T-cell (primary cell): ENCODE measurements around the gene LPCAT2. TPM values are rescaled to one million over a fixed set of nuclear protein-coding genes. Genes with fewer than 3 reads are reported as not detected.
A peak's percentile ranks its signal among the peaks of the same experiment; 100 is the strongest.

Source experiments
- ATAC-seq, 4 experiments: fragments of 200-7000 bp in 3 of 4; fragments of 150-1000 bp in 1 of 4; cut with Tn5 transposase; replicated peaks in 1 of 4; 1 replicate in 3 of 4; 2 replicates in 1 of 4; pipeline ENCODE4 v1.10.0; 2021; ENCODE audit warnings: moderate library complexity in 3 of 4, mild to moderate bottlenecking in 2 of 4, moderate number of reproducible peaks in 1 of 4
- CTCF ChIA-PET, 2 donors: fragments of 300-600 bp; sonication (Branson Sonifier 250); formaldehyde crosslinking; loops; one replicate each; lab custom pipeline; 2022; ENCODE audit warnings: antibody characterized with exemption in 2 of 2; lab: Charles Lee
- POLR2A ChIA-PET, 2 donors: fragments of 300-600 bp; sonication (Branson Sonifier 250); formaldehyde crosslinking; loops; one replicate each; lab custom pipeline; 2022; ENCODE audit warnings: antibody characterized with exemption in 2 of 2; lab: Charles Lee
- DNase-seq, 35 experiments: peaks; one replicate each; pipeline versions ENCODE4 v3.0.0 to v3.0.0-alpha.2; 2013 to 2023
- H3K27ac ChIP-seq: one replicate; pipeline ENCODE4 v1.5.1; 2013; ENCODE audit warnings: low read length
- H3K27me3 ChIP-seq, 2 experiments: replicated peaks in 1 of 2; 1 replicate in 1 of 2; 2 replicates in 1 of 2; pipeline versions ENCODE4 v1.6.1 to v1.7.0; 2013; ENCODE audit warnings: low read length in 1 of 2, mixed read lengths in 1 of 2; ENCODE audit not compliant: control insufficient read depth in 2 of 2, insufficient read depth in 2 of 2; ENCODE audit errors: extremely low read depth in 1 of 2
- H3K36me3 ChIP-seq, 2 donors: 1 replicate in 1 of 2; 2 replicates in 1 of 2; pipeline versions ENCODE4 v1.6.1 to v1.7.0; 2013; ENCODE audit warnings: low read length in 1 of 2; ENCODE audit not compliant: control insufficient read depth in 2 of 2, insufficient read depth in 1 of 2; ENCODE audit errors: extremely low read depth in 1 of 2
- H3K4me1 ChIP-seq, 2 experiments: 1 replicate in 1 of 2; 2 replicates in 1 of 2; pipeline versions ENCODE4 v1.6.1 to v1.7.0; 2013; ENCODE audit warnings: low read length in 2 of 2, mixed read lengths in 1 of 2; ENCODE audit not compliant: insufficient read depth in 2 of 2, control insufficient read depth in 1 of 2; ENCODE audit errors: extremely low read depth in 1 of 2
- H3K4me3 ChIP-seq, 2 donors: 1 replicate in 1 of 2; 2 replicates in 1 of 2; pipeline versions ENCODE4 v1.5.1 to v1.7.0; 2013; ENCODE audit warnings: mild to moderate bottlenecking in 2 of 2, low read length in 1 of 2, moderate library complexity in 1 of 2; ENCODE audit not compliant: control insufficient read depth in 1 of 2; ENCODE audit errors: extremely low read depth in 1 of 2
- H3K9me3 ChIP-seq: 2 replicates; pipeline ENCODE4 v1.7.0; 2013
- H3K27ac Mint-ChIP-seq, 2 donors: one replicate each; pipeline ENCODE4 v1.8.0; 2020 to 2021; ENCODE audit warnings: mild to moderate bottlenecking in 2 of 2, mixed read lengths in 2 of 2
- H3K27me3 Mint-ChIP-seq, 2 donors: one replicate each; pipeline ENCODE4 v1.8.0; 2021 to 2022; ENCODE audit warnings: mixed read lengths in 2 of 2
- H3K36me3 Mint-ChIP-seq: one replicate; pipeline ENCODE4 v1.8.0; 2021; ENCODE audit warnings: mixed read lengths
- H3K4me1 Mint-ChIP-seq, 3 donors: one replicate each; pipeline ENCODE4 v1.8.0; 2020 to 2022; ENCODE audit warnings: mixed read lengths in 3 of 3, mild to moderate bottlenecking in 1 of 3
- H3K4me3 Mint-ChIP-seq, 3 donors: one replicate each; pipeline ENCODE4 v1.8.0; 2020 to 2022; ENCODE audit warnings: mild to moderate bottlenecking in 3 of 3, mixed read lengths in 3 of 3, moderate library complexity in 3 of 3
- H3K9me3 Mint-ChIP-seq, 3 donors: one replicate each; pipeline ENCODE4 v1.8.0; 2020 to 2022; ENCODE audit warnings: mixed read lengths in 3 of 3
- WGBS: methylation state at CpG from one replicate; pipeline ENCODE4 v1.1.5; 2013; ENCODE audit warnings: missing lambda C conversion rate; ENCODE audit not compliant: insufficient coverage; 5-methylcytosine and 5-hydroxymethylcytosine counted together
- total RNA-seq, 35 experiments: library from RNA in 6 of 35; stranded (reverse) in 6 of 35; fragments of 120-200 nt in 1 of 35; gene quantifications; one replicate each; pipeline versions ENCODE4 v1.2.1 to v1.2.4 and lab custom pipeline; 2013 to 2026

LPCAT2 gene
- total RNA-seq, 5 donors from 2014 or later (not counting 1 experiment from before 2014, with no cell fraction given) = 0.25 to 1.1 (median 0.79) TPM

- H3K27ac Mint-ChIP-seq = no peak overlapping the region
- CTCF ChIA-PET = interaction anchor here (1.2 to 2.4 kb wide), 2 partner anchors 9 kb away, joined by 3 to 8 read pairs; no protein-coding TSS in a partner anchor
- Histone ChIP-seq H3K4me1 (no peaks in the 10 kb centered on the region), H3K27me3 (peaks cover 2 to 19% of the 10 kb centered on the region in 2 experiments), H3K27ac (no peak overlapping the region), H3K36me3 (no peaks in the 10 kb centered on the region), H3K9me3 (no peaks in the 10 kb centered on the region), H3K4me3 (no peak overlapping the region)
- no CpG with 5 or more reads among the region's 2 CpGs for WGBS
- H3K4me1 Mint-ChIP-seq = peaks cover 0 to 3% (median 0%) of the 10 kb centered on the region in 3 donors
- POLR2A ChIA-PET = interaction anchor here in 1 of 2 donors (0.6 kb wide), 1 partner anchor 260 kb away, joined by 3 read pairs; no protein-coding TSS in a partner anchor
- DNase-seq (no peak), ATAC-seq (no peak)
- peaks cover 17 to 24% of the 10 kb centered on the region in 2 donors for H3K27me3 Mint-ChIP-seq
- H3K9me3 Mint-ChIP-seq = no peaks in the 10 kb centered on the region
- no peak overlapping the region for H3K4me3 Mint-ChIP-seq
- H3K36me3 Mint-ChIP-seq = no peaks in the 10 kb centered on the region
These were observed 35.3 kb upstream of the LPCAT2 start for GRCh38 chr16:55473587-55473986.

GRCh38 chr16:55474821-55475220 is 34.1 kb upstream of the LPCAT2 start:
- CTCF ChIA-PET = interaction anchor here in 1 of 2 donors (2.4 kb wide), 1 partner anchor 10 kb away, joined by 8 read pairs; no protein-coding TSS in a partner anchor
- Mint-ChIP-seq H3K4me1 (peaks cover 0 to 6% (median 3%) of the 10 kb centered on the region in 3 donors), H3K36me3 (no peaks in the 10 kb centered on the region), H3K9me3 (no peaks in the 10 kb centered on the region), H3K27me3 (peaks cover 25 to 33% of the 10 kb centered on the region in 2 donors), H3K4me3 (no peak overlapping the region), H3K27ac (no peak overlapping the region)
- H3K4me3 ChIP-seq = no peak overlapping the region
- H3K9me3 ChIP-seq = no peaks in the 10 kb centered on the region
- H3K27me3 ChIP-seq = peaks cover 4 to 29% of the 10 kb centered on the region in 2 experiments
- ATAC-seq (no peak), DNase-seq (no peak)
- POLR2A ChIA-PET = no interaction called here
- no peaks in the 10 kb centered on the region for H3K4me1 ChIP-seq
- 100% methylated on average over 1 of the region's 3 CpGs for WGBS
- H3K27ac ChIP-seq = no peak overlapping the region
- no peaks in the 10 kb centered on the region for H3K36me3 ChIP-seq

- no peak overlapping the region for H3K27ac ChIP-seq
- H3K36me3 ChIP-seq = no peaks in the 10 kb centered on the region
- no peaks in the 10 kb centered on the region for H3K9me3 ChIP-seq
- no peaks in the 10 kb centered on the region for H3K4me1 ChIP-seq
- H3K4me3 ChIP-seq = no peak overlapping the region
- Mint-ChIP-seq H3K27me3 (peaks cover 34 to 41% of the 10 kb centered on the region in 2 donors), H3K27ac (no peak overlapping the region), H3K4me1 (peaks cover 0 to 6% (median 3%) of the 10 kb centered on the region in 3 donors), H3K36me3 (no peaks in the 10 kb centered on the region), H3K9me3 (no peaks in the 10 kb centered on the region), H3K4me3 (no peak overlapping the region)
- CTCF ChIA-PET = no interaction called here
- H3K27me3 ChIP-seq = peaks cover 4 to 33% of the 10 kb centered on the region in 2 experiments
- ATAC-seq (no peak), DNase-seq (no peak)
- POLR2A ChIA-PET = no interaction called here
- WGBS = no CpG with 5 or more reads among the region's 5 CpGs
These were observed 33.0 kb upstream of the LPCAT2 start for GRCh38 chr16:55475919-55476318.

- no peak overlapping the region for H3K4me3 Mint-ChIP-seq
- H3K27me3 Mint-ChIP-seq = peaks cover 37 to 44% of the 10 kb centered on the region in 2 donors
- ChIA-PET POLR2A (no interaction called here), CTCF (interaction anchor here (0.6 to 1.0 kb wide), 2 partner anchors 9 to 1919 kb away, joined by 3 to 4 read pairs; no protein-coding TSS in a partner anchor)
- no peaks in the 10 kb centered on the region for H3K36me3 Mint-ChIP-seq
- no peaks in the 10 kb centered on the region for H3K9me3 Mint-ChIP-seq
- peaks cover 0 to 6% (median 3%) of the 10 kb centered on the region in 3 donors for H3K4me1 Mint-ChIP-seq
- 50% methylated on average over 4 of the region's 6 CpGs for WGBS
- peaks cover 4 to 33% of the 10 kb centered on the region in 2 experiments for H3K27me3 ChIP-seq
- no peak for ATAC-seq
- DNase-seq = no peak
- H3K27ac ChIP-seq = no peak overlapping the region
- H3K27ac Mint-ChIP-seq = no peak overlapping the region
- H3K36me3 ChIP-seq = no peaks in the 10 kb centered on the region
- H3K4me1 ChIP-seq = no peaks in the 10 kb centered on the region
- H3K4me3 ChIP-seq = no peak overlapping the region
- H3K9me3 ChIP-seq = no peaks in the 10 kb centered on the region
These were observed 32.0 kb upstream of the LPCAT2 start for GRCh38 chr16:55476625-55477533.

GRCh38 chr16:55477736-55478135 is 31.1 kb upstream of the LPCAT2 start:
- WGBS = no CpG with 5 or more reads among the region's 3 CpGs
- Histone ChIP-seq H3K4me3 (no peak overlapping the region), H3K36me3 (no peaks in the 10 kb centered on the region), H3K27ac (no peak overlapping the region), H3K9me3 (no peaks in the 10 kb centered on the region), H3K4me1 (no peaks in the 10 kb centered on the region), H3K27me3 (peaks cover 4 to 33% of the 10 kb centered on the region in 2 experiments)
- DNase-seq (no peak), ATAC-seq (no peak)
- ChIA-PET CTCF (interaction anchor here (0.6 to 1.0 kb wide), 2 partner anchors 9 to 1920 kb away, joined by 3 to 4 read pairs; no protein-coding TSS in a partner anchor), POLR2A (no interaction called here)
- Mint-ChIP-seq H3K27me3 (peaks cover 37 to 44% of the 10 kb centered on the region in 2 donors), H3K36me3 (no peaks in the 10 kb centered on the region), H3K4me1 (peaks cover 0 to 6% (median 3%) of the 10 kb centered on the region in 3 donors), H3K27ac (no peak overlapping the region), H3K4me3 (no peak overlapping the region), H3K9me3 (no peaks in the 10 kb centered on the region)

- Histone ChIP-seq H3K4me3 (no peak within 1 kb of the TSS), H3K4me1 (no peaks in the 10 kb centered on the region), H3K9me3 (no peaks in the 10 kb centered on the region), H3K27me3 (peaks cover 4 to 33% of the 10 kb centered on the region in 2 experiments), H3K36me3 (no peaks in the 10 kb centered on the region), H3K27ac (no peak within 1 kb of the TSS)
- no peak within 1 kb of the TSS for H3K4me3 Mint-ChIP-seq
- CTCF ChIA-PET = no interaction called here
- no peak for DNase-seq
- H3K36me3 Mint-ChIP-seq = no peaks in the 10 kb centered on the region
- POLR2A ChIA-PET = no interaction called here
- H3K27me3 Mint-ChIP-seq = peaks cover 37 to 48% of the 10 kb centered on the region in 2 donors
- no peak for ATAC-seq
- no peaks in the 10 kb centered on the region for H3K9me3 Mint-ChIP-seq
- WGBS = 3% methylated on average over 40 of the region's 46 CpGs
- peak within 1 kb of the TSS in 1 of 2 donors; percentile 21 for H3K27ac Mint-ChIP-seq
- peaks cover 0 to 6% (median 3%) of the 10 kb centered on the region in 3 donors for H3K4me1 Mint-ChIP-seq
These were observed 29.9 kb upstream of the LPCAT2 start, which contains the start of gene MMP2 for GRCh38 chr16:55478827-55479429. Gene MMP2, plus strand, starts transcription at chr16:55479198. Its CDS starts 282 bp downstream, at chr16:55479480.
